ENCODE data around the gene ENTHD1.

DNA sequence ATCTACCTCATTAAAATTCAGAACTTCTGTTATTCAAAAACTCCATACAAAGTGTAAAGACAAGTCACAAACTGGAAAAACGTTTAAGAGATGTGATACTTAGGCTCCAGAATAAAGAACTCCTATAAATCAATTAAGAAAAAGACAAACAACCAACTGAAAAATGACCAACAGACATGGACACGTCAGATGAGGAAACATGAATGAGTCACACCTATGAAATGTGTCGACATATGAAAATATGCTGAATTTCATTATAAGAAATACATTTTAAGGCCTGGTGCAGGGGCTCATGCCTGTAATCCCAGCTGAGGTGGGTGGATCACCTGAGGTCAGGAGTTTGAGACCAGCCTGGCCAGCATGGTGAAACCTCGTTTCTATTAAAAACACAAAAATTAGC lies 78.7 kb downstream of the ENTHD1 start:
- TF ChIP-seq POLR2A (IDR thresholded peaks at IDR 0.05) (no peak), CTCF (IDR thresholded peaks at IDR 0.05) (no peak)

Measured in Peyer's patch (tissue), 4 donors.